Type B pancreatic cell (in vitro differentiated cells): ENCODE measurements around the gene ZNF726. TPM values are rescaled to one million over a fixed set of nuclear protein-coding genes. Genes with fewer than 3 reads are reported as not detected.
"Not testable (repeated sequence)": the region's sequence is repeated elsewhere in the genome, so short reads cannot be mapped to it uniquely, and the experiment has no call there.

ENCODE experiments used
- DNase-seq: peaks from one replicate; pipeline ENCODE4 v3.0.0; 2021; ENCODE audit warnings: mixed read lengths; ENCODE audit not compliant: unreplicated experiment; ENCODE audit errors: extremely low spot score
- H3K27ac Mint-ChIP-seq: 2 replicates; pipeline ENCODE4 v1.8.0; 2021; ENCODE audit warnings: mild to moderate bottlenecking, mixed read lengths
- H3K27me3 Mint-ChIP-seq: 2 replicates; pipeline ENCODE4 v1.8.0; 2021; ENCODE audit warnings: mixed read lengths
- H3K36me3 Mint-ChIP-seq: 2 replicates; pipeline ENCODE4 v1.8.0; 2021; ENCODE audit warnings: mixed read lengths
- H3K4me1 Mint-ChIP-seq: one replicate; pipeline ENCODE4 v1.8.0; 2021; ENCODE audit warnings: mixed read lengths; ENCODE audit not compliant: unreplicated experiment
- H3K4me3 Mint-ChIP-seq: 2 replicates; pipeline ENCODE4 v1.8.0; 2021; ENCODE audit warnings: mild to moderate bottlenecking, mixed read lengths
- H3K9me3 Mint-ChIP-seq: 2 replicates; pipeline ENCODE4 v1.8.0; 2021; ENCODE audit warnings: mixed read lengths
- CTCF ChIP-seq: fragments of 200-600 bp; sonication (generic); conservative IDR thresholded peaks from 2 replicates; pipeline ENCODE4 v1.5.0; 2021; ENCODE audit warnings: antibody characterized with exemption, mild to moderate bottlenecking
- long read RNA-seq: library from polyadenylated mRNA; unstranded; transcript quantifications from one replicate; pipeline ENCODE4 v2.0.0, GENCODE V29; 2020
- total RNA-seq: library from RNA; stranded (reverse); gene quantifications from 2 replicates; pipeline ENCODE4 v1.2.1, GENCODE V29; 2021; ENCODE audit warnings: low replicate concordance

Gene ZNF726
- total RNA-seq, result 4.2 and 6.8 TPM in 2 replicates
- long read RNA-seq, partial matches to known transcripts, result 0 of 6 reads
- long read RNA-seq, other reads (novel, unspliced or antisense), result 6 of 6 reads

GRCh38 chr19:23914402-23915286 is at the start of gene ZNF726:
TSS of gene ZNF726 (plus strand) at chr19:23914886. CDS start at chr19:23914995, 109 bp downstream.
- Mint-ChIP-seq H3K9me3 (peaks cover 15% of the 10 kb centered on the region), H3K4me1 (no peaks in the 10 kb centered on the region), H3K4me3 (peak within 1 kb of the TSS; percentile 89), H3K27me3 (no peaks in the 10 kb centered on the region), H3K27ac (peak within 1 kb of the TSS; percentile 92), H3K36me3 (no peaks in the 10 kb centered on the region)
- TF ChIP-seq CTCF, result no peak
- peak; percentile 70 for DNase-seq

DNA sequence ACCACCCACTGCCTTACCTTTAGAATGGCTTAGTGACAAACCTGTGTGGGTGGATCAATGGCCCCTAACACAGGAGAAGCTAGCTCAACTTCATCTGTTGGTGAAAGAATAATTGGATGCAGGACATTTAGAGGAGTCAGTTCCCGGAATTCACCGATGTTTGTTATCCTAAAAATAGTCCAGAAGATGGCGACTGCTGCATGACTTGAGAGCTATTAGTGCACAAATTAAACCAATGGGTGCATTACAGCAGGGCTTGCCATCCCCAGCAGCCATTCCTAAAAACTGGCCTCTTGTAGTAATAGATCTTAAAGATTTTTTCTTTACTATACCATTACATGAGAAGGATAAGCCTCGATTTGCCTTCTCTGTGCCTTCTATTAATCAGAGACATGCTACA is 46.8 kb upstream of the ZNF726 start:
- Mint-ChIP-seq H3K27me3 (no peaks in the 10 kb centered on the region), H3K36me3 (peaks cover 26% of the 10 kb centered on the region), H3K9me3 (peaks cover 9% of the 10 kb centered on the region), H3K4me1 (no peaks in the 10 kb centered on the region), H3K27ac (no peak overlapping the region), H3K4me3 (no peak overlapping the region)
- TF ChIP-seq CTCF, result no peak
- DNase-seq, result no peak

GRCh38 chr19:23868630-23869029 is 46.1 kb upstream of the ZNF726 start:
- H3K27ac Mint-ChIP-seq, result no peak overlapping the region
- H3K36me3 Mint-ChIP-seq, result peaks cover 26% of the 10 kb centered on the region
- TF ChIP-seq CTCF, result no peak
- no peaks in the 10 kb centered on the region for H3K4me1 Mint-ChIP-seq
- H3K4me3 Mint-ChIP-seq, result no peak overlapping the region
- peaks cover 9% of the 10 kb centered on the region for H3K9me3 Mint-ChIP-seq
- no peak for DNase-seq
- no peaks in the 10 kb centered on the region for H3K27me3 Mint-ChIP-seq

GRCh38 chr19:23872282-23872919 is 42.3 kb upstream of the ZNF726 start:
- Mint-ChIP-seq H3K27ac (no peak overlapping the region), H3K4me3 (no peak overlapping the region), H3K4me1 (no peaks in the 10 kb centered on the region), H3K9me3 (peaks cover 16% of the 10 kb centered on the region), H3K36me3 (peaks cover 15% of the 10 kb centered on the region), H3K27me3 (no peaks in the 10 kb centered on the region)
- TF ChIP-seq CTCF, result no peak
- DNase-seq, result no peak

- peaks cover 20% of the 10 kb centered on the region for H3K9me3 Mint-ChIP-seq
- H3K36me3 Mint-ChIP-seq, result no peaks in the 10 kb centered on the region
- peak overlapping the region; percentile 72 for H3K4me3 Mint-ChIP-seq
- no peak for DNase-seq
- no peaks in the 10 kb centered on the region for H3K27me3 Mint-ChIP-seq
- TF ChIP-seq CTCF, result no peak
- peak overlapping the region; percentile 94 for H3K27ac Mint-ChIP-seq
- H3K4me1 Mint-ChIP-seq, result no peaks in the 10 kb centered on the region
Measured at GRCh38 chr19:23876261-23876660, 38.4 kb upstream of the ZNF726 start.

- Mint-ChIP-seq H3K4me3 (peak overlapping the region; percentile 72), H3K9me3 (peaks cover 20% of the 10 kb centered on the region), H3K27ac (peak overlapping the region; percentile 94)
- not testable (repeated sequence) for DNase-seq, H3K27me3 Mint-ChIP-seq, H3K36me3 Mint-ChIP-seq, H3K4me1 Mint-ChIP-seq
Measured at GRCh38 chr19:23876756-23877155, 37.9 kb upstream of the ZNF726 start.
